Measurements from ENCODE around the gene PANX3.

The PANX3 gene

DNA sequence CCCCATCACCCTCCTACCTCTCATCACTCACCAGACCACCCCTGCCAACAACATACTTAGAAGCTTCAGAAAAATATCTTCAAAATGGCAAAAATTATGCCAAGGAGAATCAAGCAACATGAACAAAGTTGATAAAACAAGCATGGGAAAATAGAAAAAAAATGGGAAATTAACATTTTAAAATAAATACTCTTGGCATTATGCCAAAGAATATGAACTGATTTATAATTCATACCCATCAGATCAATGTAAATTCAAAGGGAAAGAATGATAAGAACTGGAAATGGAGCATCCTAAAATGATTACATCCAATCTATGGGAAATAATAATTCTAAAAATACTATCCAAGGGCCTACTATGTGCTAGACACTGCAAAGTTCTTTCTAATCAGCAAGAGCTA lies 50.3 kb downstream of the PANX3 start:
- no peak for DNase-seq

DNA sequence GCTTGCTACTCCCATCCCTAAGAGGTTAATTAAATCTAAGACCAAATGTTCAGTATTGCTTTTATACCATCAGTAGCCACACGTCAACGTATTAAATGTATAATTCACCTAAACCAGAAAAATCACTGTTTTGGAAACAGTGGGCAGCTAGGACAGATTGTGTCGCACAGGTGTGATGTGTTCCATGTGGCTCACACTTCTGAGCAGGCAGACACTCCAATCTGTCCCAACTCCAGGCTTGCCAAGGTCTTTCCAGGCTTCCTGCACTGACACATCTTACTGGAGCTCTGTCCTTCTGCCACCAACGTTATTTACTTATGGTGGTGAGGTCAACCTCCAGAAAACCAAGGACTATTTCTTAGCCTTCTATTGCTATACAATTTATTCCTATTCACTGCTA lies 50.9 kb downstream of the PANX3 start:
- DNase-seq: no peak

DNA sequence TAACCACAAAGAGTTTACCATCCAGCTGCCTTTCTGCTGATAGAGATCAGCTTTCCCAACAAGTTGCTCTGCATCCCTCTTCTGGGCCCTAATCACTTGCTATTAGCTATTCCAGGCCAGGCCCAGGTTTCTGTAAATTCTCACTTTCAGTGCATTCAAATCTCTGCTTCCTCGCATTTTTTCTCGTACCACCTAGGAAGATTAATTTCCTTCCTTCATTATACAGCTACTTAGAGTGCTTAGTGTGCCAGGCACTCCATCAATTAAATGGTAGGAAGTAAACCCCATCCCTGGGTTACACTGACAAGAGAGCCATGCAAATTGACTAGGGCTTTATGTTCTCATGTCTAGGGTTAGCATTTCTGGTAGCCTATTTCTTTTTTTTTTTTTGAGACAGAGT lies 52.6 kb downstream of the PANX3 start:
- DNase-seq: no peak

DNA sequence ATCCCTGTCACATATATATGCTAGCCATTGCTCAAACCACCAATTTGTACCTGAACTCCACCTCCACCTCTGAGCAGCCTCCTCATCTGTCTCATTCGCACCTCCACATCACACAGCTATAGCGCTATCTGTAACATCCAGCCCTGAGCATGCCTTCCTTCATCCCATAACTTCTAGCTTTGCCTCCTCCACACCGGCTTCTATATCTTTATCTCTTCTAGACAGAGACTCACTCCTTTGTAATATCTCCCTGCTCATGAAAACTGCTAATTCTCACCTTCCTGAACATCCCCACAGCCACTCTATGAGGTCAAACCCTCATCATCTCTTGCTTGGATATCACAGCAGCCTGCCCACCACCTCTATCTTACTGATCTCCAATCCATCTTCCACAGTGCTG lies 56.4 kb downstream of the PANX3 start:
- no peak for DNase-seq

DNA sequence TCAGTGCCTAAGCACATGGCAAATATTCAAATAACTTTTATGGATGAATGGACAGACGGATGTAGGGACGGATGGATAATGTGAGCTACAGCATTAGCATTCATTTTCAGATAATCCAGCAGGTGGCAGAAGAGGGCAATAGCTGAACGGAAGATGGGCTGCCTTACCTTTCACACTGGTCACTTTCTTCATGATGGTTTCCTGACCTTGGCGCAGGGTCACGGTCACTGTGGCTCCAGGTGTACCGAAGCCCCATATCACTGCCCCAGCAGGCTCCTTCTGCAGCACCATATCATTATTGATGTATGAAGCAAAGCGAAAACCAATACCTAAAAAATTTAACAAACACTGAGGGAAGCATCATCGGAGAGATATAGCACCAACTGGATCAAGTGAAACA lies 58.0 kb downstream of the PANX3 start:
- no peak for DNase-seq
